SK-N-SH (cell line): ENCODE results near the gene PPP1R9A.

Source experiments
- EP300 ChIP-seq, 2 experiments: IDR thresholded peaks; 2 replicates each; pipeline versions ENCODE4 v1.4.0 to v1.6.1; 2012; ENCODE audit warnings: borderline replicate concordance in 1 of 2, low read depth in 1 of 2, low read length in 1 of 2
- GABPA ChIP-seq: IDR thresholded peaks from 2 replicates; pipeline ENCODE4 v1.4.0; 2012; ENCODE audit warnings: low read depth, mild to moderate bottlenecking
- MEF2A ChIP-seq: IDR thresholded peaks from 2 replicates; pipeline ENCODE4 v1.4.0; 2012; ENCODE audit warnings: low read depth, borderline replicate concordance
- NFIC ChIP-seq: IDR thresholded peaks from 2 replicates; pipeline ENCODE4 v1.4.0; 2012; ENCODE audit warnings: borderline replicate concordance
- POLR2AphosphoS5 ChIP-seq: IDR thresholded peaks from 2 replicates; pipeline ENCODE4 v1.6.1; 2012; ENCODE audit warnings: low read depth, low read length
- SIN3A ChIP-seq: IDR thresholded peaks from 2 replicates; pipeline ENCODE4 v1.6.1; 2012; ENCODE audit warnings: low read depth, mild to moderate bottlenecking, low read length, moderate library complexity, borderline replicate concordance
- YY1 ChIP-seq: IDR thresholded peaks from 2 replicates; pipeline ENCODE4 v1.4.0; 2012; ENCODE audit warnings: low read depth, mild to moderate bottlenecking
- TF ChIP-seq, protein P1 (sequence below): fragments of 200-600 bp; sonication (generic); IDR thresholded peaks from 2 replicates; pipeline ENCODE4 v1.6.1; 2017; ENCODE audit warnings: antibody characterized with exemption, mild to moderate bottlenecking, moderate library complexity
- TF ChIP-seq, protein P2 (sequence below): fragments of 150-350 bp; IDR thresholded peaks from 2 replicates; pipeline ENCODE4 v1.6.1; 2017; ENCODE audit warnings: antibody characterized with exemption, low read length, low read depth, borderline replicate concordance

DNA sequence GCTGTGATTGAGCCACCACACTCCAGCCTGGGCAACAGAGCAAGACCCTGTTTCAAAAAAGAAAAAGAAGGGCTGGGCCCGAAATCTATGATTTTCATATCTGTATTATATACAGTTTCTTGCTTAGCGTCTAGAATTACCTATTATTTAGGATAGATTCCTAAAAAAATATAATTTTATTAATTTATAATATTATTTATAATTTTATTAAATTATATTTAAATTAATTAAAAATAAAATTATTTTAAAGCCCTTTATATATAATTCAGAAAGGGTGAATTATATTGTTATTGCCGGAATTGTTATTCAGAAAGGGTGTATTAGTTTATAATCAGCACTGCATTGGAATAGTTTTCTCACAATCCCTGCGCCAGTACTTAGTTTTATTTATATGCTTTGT, 14.5 kb downstream of the PPP1R9A start:
- TF ChIP-seq EP300 (IDR thresholded peaks at IDR 0.05; ENCODE audit: borderline replicate concordance in 1 of 2, low read depth in 1 of 2, low read length in 1 of 2) (no peak), GABPA (no peak), NFIC (no peak), POLR2AphosphoS5 (no peak), YY1 (no peak), SIN3A (no peak), MEF2A (no peak)
- TF ChIP-seq, protein P1, sequence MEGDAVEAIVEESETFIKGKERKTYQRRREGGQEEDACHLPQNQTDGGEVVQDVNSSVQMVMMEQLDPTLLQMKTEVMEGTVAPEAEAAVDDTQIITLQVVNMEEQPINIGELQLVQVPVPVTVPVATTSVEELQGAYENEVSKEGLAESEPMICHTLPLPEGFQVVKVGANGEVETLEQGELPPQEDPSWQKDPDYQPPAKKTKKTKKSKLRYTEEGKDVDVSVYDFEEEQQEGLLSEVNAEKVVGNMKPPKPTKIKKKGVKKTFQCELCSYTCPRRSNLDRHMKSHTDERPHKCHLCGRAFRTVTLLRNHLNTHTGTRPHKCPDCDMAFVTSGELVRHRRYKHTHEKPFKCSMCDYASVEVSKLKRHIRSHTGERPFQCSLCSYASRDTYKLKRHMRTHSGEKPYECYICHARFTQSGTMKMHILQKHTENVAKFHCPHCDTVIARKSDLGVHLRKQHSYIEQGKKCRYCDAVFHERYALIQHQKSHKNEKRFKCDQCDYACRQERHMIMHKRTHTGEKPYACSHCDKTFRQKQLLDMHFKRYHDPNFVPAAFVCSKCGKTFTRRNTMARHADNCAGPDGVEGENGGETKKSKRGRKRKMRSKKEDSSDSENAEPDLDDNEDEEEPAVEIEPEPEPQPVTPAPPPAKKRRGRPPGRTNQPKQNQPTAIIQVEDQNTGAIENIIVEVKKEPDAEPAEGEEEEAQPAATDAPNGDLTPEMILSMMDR: no peak
- TF ChIP-seq, protein P2, sequence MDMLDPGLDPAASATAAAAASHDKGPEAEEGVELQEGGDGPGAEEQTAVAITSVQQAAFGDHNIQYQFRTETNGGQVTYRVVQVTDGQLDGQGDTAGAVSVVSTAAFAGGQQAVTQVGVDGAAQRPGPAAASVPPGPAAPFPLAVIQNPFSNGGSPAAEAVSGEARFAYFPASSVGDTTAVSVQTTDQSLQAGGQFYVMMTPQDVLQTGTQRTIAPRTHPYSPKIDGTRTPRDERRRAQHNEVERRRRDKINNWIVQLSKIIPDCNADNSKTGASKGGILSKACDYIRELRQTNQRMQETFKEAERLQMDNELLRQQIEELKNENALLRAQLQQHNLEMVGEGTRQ: no peak
